Thyroid gland (tissue), 4 donors: ENCODE data around the gene SAMD3.

Experiments
- CTCF ChIP-seq, 6 experiments: fragments of 200-600 bp in 3 of 6; fragments of 450-650 bp in 3 of 6; sonication (generic) in 3 of 6; IDR thresholded peaks; one replicate each; pipeline ENCODE4 v1.5.1; 2016 to 2019; ENCODE audit warnings: antibody characterized with exemption in 6 of 6, mild to moderate bottlenecking in 2 of 6, inconsistent platforms in 1 of 6, moderate library complexity in 1 of 6
- POLR2A ChIP-seq, 2 donors: fragments of 450-650 bp; IDR thresholded peaks; one replicate each; pipeline ENCODE4 v1.6.1; 2017; ENCODE audit warnings: antibody characterized with exemption in 2 of 2, mild to moderate bottlenecking in 2 of 2, moderate library complexity in 1 of 2

- TF ChIP-seq CTCF (IDR thresholded peaks at IDR 0.05) (no peak), POLR2A (IDR thresholded peaks at IDR 0.05) (no peak)
These were observed 86.0 kb downstream of the SAMD3 start for GRCh38 chr6:130136798-130137197.
